Activated CD8-positive, alpha-beta T cell treated with anti-CD3 and anti-CD28 coated beads, Interleukin-2, amount 10 ng/mL, durations not matched to agents 7 days and 5 days (primary cell): ENCODE data around the gene KIF5B. TPM values are rescaled to one million over a fixed set of nuclear protein-coding genes. Genes with fewer than 3 reads are reported as not detected.
"Not testable (repeated sequence)": the region's sequence is repeated elsewhere in the genome, so short reads cannot be mapped to it uniquely, and the experiment has no call there.

Source experiments
- ATAC-seq: fragments of 150-1000 bp; cut with Tn5 transposase; one replicate; pipeline ENCODE4 v1.10.0; 2021; ENCODE audit warnings: moderate library complexity
- CTCF ChIA-PET: fragments of 350-600 bp; sonication (Branson Sonifier 250); formaldehyde crosslinking; loops from one replicate; lab custom pipeline; 2021; ENCODE audit warnings: antibody characterized with exemption; lab: Charles Lee
- POLR2A ChIA-PET: fragments of 350-600 bp; sonication (Branson Sonifier 250); formaldehyde crosslinking; loops from one replicate; lab custom pipeline; 2021; ENCODE audit warnings: antibody characterized with exemption; lab: Charles Lee
- DNase-seq: peaks from one replicate; pipeline ENCODE4 v3.0.0-alpha.2; 2020
- H3K27ac Mint-ChIP-seq: one replicate; pipeline ENCODE4 v1.8.0; 2021; ENCODE audit warnings: mild to moderate bottlenecking, mixed read lengths
- H3K27me3 Mint-ChIP-seq: one replicate; pipeline ENCODE4 v1.8.0; 2021; ENCODE audit warnings: low read depth, mixed read lengths
- H3K36me3 Mint-ChIP-seq: one replicate; pipeline ENCODE4 v1.8.0; 2021; ENCODE audit warnings: low read depth, mixed read lengths
- H3K4me1 Mint-ChIP-seq: one replicate; pipeline ENCODE4 v1.8.0; 2021; ENCODE audit warnings: low read depth, mixed read lengths
- H3K4me3 Mint-ChIP-seq: one replicate; pipeline ENCODE4 v1.8.0; 2021; ENCODE audit warnings: mild to moderate bottlenecking, mixed read lengths
- H3K9me3 Mint-ChIP-seq: one replicate; pipeline ENCODE4 v1.8.0; 2022; ENCODE audit warnings: mixed read lengths; ENCODE audit not compliant: insufficient read depth
- total RNA-seq, 2 experiments: library from RNA; stranded (reverse); gene quantifications; one replicate each; pipeline ENCODE4 v1.2.3, GENCODE V29; 2021

Gene KIF5B
- total RNA-seq, 2 experiments from 2014 or later: 57.8 to 61.5 TPM

DNA sequence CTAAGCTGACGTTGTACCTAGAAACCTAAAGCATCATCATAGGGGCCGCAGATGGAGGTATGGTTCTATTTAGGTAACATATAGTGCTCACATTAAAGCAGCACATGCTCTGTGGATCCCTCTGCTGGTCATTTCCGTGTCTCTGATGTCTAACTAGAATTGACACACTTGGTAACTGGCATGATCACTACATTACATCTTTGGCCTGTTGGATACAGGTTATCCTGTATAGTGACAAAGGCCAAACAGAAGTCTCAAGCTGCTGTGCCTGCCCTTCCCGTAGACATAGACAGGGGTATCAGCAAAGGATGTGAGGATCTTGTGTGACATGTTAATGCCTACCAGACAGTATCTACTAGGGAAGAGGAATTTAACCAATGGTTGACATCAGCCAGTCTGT lies 51.2 kb downstream of the KIF5B start:
- no peaks in the 10 kb centered on the region for H3K27me3 Mint-ChIP-seq
- H3K27ac Mint-ChIP-seq: no peak overlapping the region
- no peak overlapping the region for H3K4me3 Mint-ChIP-seq
- peak; percentile 74 for ATAC-seq
- POLR2A ChIA-PET: no interaction called here
- peaks cover 15% of the 10 kb centered on the region for H3K4me1 Mint-ChIP-seq
- peaks cover 30% of the 10 kb centered on the region for H3K36me3 Mint-ChIP-seq
- DNase-seq: peak; percentile 65
- CTCF ChIA-PET: interaction anchor here (1.0 to 6.4 kb wide), 9 partner anchors 9 to 173 kb away, joined by 3 to 54 read pairs (median 4); no protein-coding TSS in a partner anchor
- no peaks in the 10 kb centered on the region for H3K9me3 Mint-ChIP-seq

- DNase-seq: no peak
These were observed 52.0 kb downstream of the KIF5B start for GRCh38 chr10:32004161-32004591.

DNA sequence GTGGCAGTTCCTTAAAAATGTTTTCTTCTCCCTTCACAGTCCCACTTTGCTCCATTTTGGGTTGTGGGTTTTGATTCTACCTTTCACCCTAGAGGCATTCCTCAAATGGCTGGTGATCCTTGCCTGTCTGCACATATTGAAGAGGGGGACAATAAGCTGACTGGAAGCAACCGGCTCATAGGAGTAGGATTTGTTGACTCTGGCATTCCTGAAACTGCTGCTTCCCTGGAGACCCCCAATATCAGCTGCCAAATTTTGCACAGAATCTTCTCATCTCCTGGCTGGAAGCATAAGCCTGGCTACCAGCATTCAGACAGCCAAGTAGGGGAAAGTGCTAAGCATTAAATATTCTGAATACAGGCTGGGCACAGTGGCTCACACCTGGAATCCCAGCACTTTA lies 53.7 kb downstream of the KIF5B start:
- DNase-seq (no peak), ATAC-seq (no peak)
- ChIA-PET CTCF (interaction anchor here (6.4 kb wide), 1 partner anchor 140 kb away, joined by 54 read pairs; no protein-coding TSS in a partner anchor), POLR2A (no interaction called here)
- Mint-ChIP-seq H3K4me1 (peaks cover 15% of the 10 kb centered on the region), H3K9me3 (no peaks in the 10 kb centered on the region), H3K36me3 (peaks cover 13% of the 10 kb centered on the region), H3K4me3 (no peak overlapping the region), H3K27me3 (no peaks in the 10 kb centered on the region), H3K27ac (no peak overlapping the region)

More at GRCh38 chr10:32004161-32004591, 52.0 kb downstream of the KIF5B start:
- no peaks in the 10 kb centered on the region for H3K9me3 Mint-ChIP-seq
- H3K27ac Mint-ChIP-seq: no peak overlapping the region
- ATAC-seq: no peak
- ChIA-PET POLR2A (no interaction called here), CTCF (interaction anchor here (0.9 to 6.4 kb wide), 5 partner anchors 18 to 172 kb away, joined by 3 to 54 read pairs (median 4); no protein-coding TSS in a partner anchor)
- peaks cover 15% of the 10 kb centered on the region for H3K4me1 Mint-ChIP-seq
- H3K36me3 Mint-ChIP-seq: peaks cover 24% of the 10 kb centered on the region
- H3K4me3 Mint-ChIP-seq: no peak overlapping the region
- no peaks in the 10 kb centered on the region for H3K27me3 Mint-ChIP-seq

- Mint-ChIP-seq H3K4me3 (no peak overlapping the region), H3K27ac (no peak overlapping the region), H3K9me3 (no peaks in the 10 kb centered on the region), H3K36me3 (peaks cover 8% of the 10 kb centered on the region), H3K27me3 (no peaks in the 10 kb centered on the region), H3K4me1 (peaks cover 15% of the 10 kb centered on the region)
- POLR2A ChIA-PET: interaction anchor here (0.6 to 1.2 kb wide), 2 partner anchors 29 to 60 kb away, joined by 3 to 6 read pairs; no protein-coding TSS in a partner anchor
- CTCF ChIA-PET: interaction anchor here (6.4 kb wide), 1 partner anchor 139 kb away, joined by 54 read pairs; no protein-coding TSS in a partner anchor
- ATAC-seq (no peak), DNase-seq (no peak)
These were observed 55.3 kb downstream of the KIF5B start for GRCh38 chr10:32000937-32001336.

DNA sequence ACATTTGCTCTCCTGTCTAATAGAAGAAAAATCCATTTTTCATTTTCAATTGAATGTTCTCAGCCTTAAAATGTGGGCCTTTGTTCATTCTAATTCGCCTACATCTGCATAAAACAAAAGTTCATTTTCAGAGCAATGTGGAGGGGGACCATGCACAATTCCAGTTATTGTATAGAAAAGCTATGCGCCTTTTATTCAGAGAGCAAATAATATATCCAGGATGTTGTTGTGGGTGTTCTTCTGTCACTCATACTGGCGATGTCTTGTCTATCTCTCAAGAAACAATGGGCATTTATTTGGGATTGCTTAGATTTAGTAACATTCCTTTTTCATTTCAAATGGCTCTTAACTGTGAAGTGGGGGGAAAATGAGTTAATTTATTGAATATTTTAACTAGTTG lies 56.4 kb downstream of the KIF5B start:
- DNase-seq (no peak), ATAC-seq (no peak)
- H3K36me3 Mint-ChIP-seq: peaks cover 3% of the 10 kb centered on the region
- H3K27ac Mint-ChIP-seq: no peak overlapping the region
- no peak overlapping the region for H3K4me3 Mint-ChIP-seq
- ChIA-PET POLR2A (no interaction called here), CTCF (no interaction called here)
- H3K9me3 Mint-ChIP-seq: no peaks in the 10 kb centered on the region
- peaks cover 15% of the 10 kb centered on the region for H3K4me1 Mint-ChIP-seq
- no peaks in the 10 kb centered on the region for H3K27me3 Mint-ChIP-seq

- CTCF ChIA-PET: interaction anchor here (2.4 kb wide), 1 partner anchor 137 kb away, joined by 11 read pairs; no protein-coding TSS in a partner anchor
- ATAC-seq (no peak), DNase-seq (no peak)
- H3K9me3 Mint-ChIP-seq: no peaks in the 10 kb centered on the region
- H3K4me3 Mint-ChIP-seq: no peak overlapping the region
- no peak overlapping the region for H3K27ac Mint-ChIP-seq
- H3K27me3 Mint-ChIP-seq: no peaks in the 10 kb centered on the region
- peaks cover 3% of the 10 kb centered on the region for H3K36me3 Mint-ChIP-seq
- POLR2A ChIA-PET: no interaction called here
- peaks cover 15% of the 10 kb centered on the region for H3K4me1 Mint-ChIP-seq
These were observed 57.1 kb downstream of the KIF5B start for GRCh38 chr10:31999070-31999660.

DNA sequence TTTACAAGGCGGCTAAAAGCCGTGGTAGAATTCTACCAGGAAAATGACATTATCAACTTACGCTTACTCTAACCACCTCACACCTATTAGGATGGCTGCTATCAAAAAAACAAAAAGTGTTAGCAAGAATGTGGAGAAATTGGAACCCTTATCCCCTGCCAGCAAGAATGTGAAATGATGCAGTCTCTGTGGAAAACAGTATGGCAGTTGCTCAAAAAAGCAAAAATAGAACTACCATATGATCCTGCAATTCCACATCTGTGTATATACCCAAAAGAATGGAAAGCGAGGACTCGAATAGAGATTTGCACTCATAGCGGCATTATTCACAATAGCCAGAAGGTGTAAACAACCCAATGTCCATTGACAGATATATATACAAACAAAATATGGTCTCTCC lies 61.3 kb downstream of the KIF5B start:
- ChIA-PET POLR2A (no interaction called here), CTCF (interaction anchor here (2.3 kb wide), 1 partner anchor 133 kb away, joined by 7 read pairs; no protein-coding TSS in a partner anchor)
- H3K9me3 Mint-ChIP-seq: no peaks in the 10 kb centered on the region
- ATAC-seq: no peak
- peaks cover 6% of the 10 kb centered on the region for H3K27me3 Mint-ChIP-seq
- H3K4me1 Mint-ChIP-seq: no peaks in the 10 kb centered on the region
- DNase-seq: no peak
- no peak overlapping the region for H3K4me3 Mint-ChIP-seq
- no peak overlapping the region for H3K27ac Mint-ChIP-seq
- H3K36me3 Mint-ChIP-seq: no peaks in the 10 kb centered on the region

DNA sequence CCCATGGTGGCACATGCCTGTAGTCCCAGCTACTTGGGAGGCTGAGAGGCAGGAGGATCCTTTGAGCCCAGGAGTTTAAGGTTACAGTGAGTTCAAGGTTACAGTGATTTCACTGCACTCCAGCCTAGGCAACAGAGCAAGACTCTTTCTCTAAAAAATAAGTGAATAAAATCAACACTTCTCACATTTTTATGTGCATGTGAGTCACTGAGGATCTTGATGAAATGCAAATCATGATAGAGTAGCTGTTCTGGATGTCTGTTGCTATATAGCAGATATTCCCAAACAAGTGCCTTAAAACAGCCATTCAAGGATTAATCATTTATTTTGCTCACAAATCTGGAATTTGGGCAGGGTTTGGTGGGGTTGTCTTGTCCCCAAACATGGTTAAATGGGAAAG lies 65.3 kb downstream of the KIF5B start:
- DNase-seq (no peak), ATAC-seq (no peak)
- peaks cover 10% of the 10 kb centered on the region for H3K27me3 Mint-ChIP-seq
- H3K4me3 Mint-ChIP-seq: no peak overlapping the region
- CTCF ChIA-PET: no interaction called here
- H3K9me3 Mint-ChIP-seq: no peaks in the 10 kb centered on the region
- H3K36me3 Mint-ChIP-seq: no peaks in the 10 kb centered on the region
- POLR2A ChIA-PET: no interaction called here
- no peaks in the 10 kb centered on the region for H3K4me1 Mint-ChIP-seq
- H3K27ac Mint-ChIP-seq: no peak overlapping the region

- not testable (repeated sequence) for ATAC-seq, H3K27ac Mint-ChIP-seq
These were observed 68.4 kb downstream of the KIF5B start for GRCh38 chr10:31987786-31988185.

DNA sequence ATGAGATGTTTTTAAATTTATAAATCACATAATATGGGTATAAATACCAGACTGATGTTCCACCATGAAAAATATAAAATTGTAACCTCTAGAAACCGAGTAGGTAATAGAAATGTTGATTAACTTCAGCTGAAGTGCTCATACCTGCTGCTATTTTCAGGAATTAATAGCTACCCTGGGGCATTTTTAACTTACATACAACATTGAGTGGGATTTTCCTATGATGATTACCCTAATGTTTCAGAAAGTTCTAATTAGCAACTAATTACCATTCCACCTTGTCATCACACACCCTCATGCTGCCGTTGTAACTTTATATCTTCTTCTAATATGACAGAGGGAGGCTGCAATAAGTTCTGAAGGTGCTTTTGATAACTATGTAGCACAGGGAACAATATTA lies 74.1 kb downstream of the KIF5B start:
- Mint-ChIP-seq H3K4me1 (peaks cover 12% of the 10 kb centered on the region), H3K27me3 (peaks cover 12% of the 10 kb centered on the region), H3K36me3 (peaks cover 4% of the 10 kb centered on the region), H3K27ac (no peak overlapping the region), H3K4me3 (no peak overlapping the region), H3K9me3 (no peaks in the 10 kb centered on the region)
- CTCF ChIA-PET: no interaction called here
- DNase-seq: no peak
- POLR2A ChIA-PET: no interaction called here
- no peak for ATAC-seq

More at GRCh38 chr10:31987786-31988185, 68.4 kb downstream of the KIF5B start:
- H3K36me3 Mint-ChIP-seq, CTCF ChIA-PET, DNase-seq, H3K4me1 Mint-ChIP-seq, H3K4me3 Mint-ChIP-seq, POLR2A ChIA-PET, H3K9me3 Mint-ChIP-seq, H3K27me3 Mint-ChIP-seq: not testable (repeated sequence)

GRCh38 chr10:31980471-31980870 lies 75.8 kb downstream of the KIF5B start:
- Mint-ChIP-seq H3K4me3 (no peak overlapping the region), H3K27ac (no peak overlapping the region), H3K36me3 (peaks cover 4% of the 10 kb centered on the region), H3K9me3 (no peaks in the 10 kb centered on the region), H3K4me1 (peaks cover 24% of the 10 kb centered on the region), H3K27me3 (peaks cover 9% of the 10 kb centered on the region)
- ChIA-PET CTCF (no interaction called here), POLR2A (no interaction called here)
- DNase-seq (no peak), ATAC-seq (no peak)

DNA sequence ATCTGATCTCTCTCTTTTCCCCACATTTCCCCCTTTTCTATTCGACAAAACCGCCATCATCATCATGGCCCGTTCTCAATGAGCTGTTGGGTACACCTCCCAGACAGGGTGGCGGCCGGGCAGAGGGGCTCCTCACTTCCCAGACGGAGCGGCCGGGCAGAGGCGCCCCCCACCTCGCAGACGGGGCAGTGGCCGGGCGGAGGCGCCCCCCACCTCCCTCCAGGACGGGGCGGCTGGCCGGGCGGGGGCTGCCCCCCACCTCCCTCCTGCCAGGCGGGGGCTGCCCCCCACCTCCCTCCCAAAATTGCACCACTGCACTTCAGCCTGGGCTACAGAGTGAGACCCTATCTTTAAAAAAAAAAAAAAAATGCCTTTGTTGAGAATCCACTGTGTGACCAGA lies 77.2 kb downstream of the KIF5B start:
- H3K27me3 Mint-ChIP-seq, H3K9me3 Mint-ChIP-seq, ATAC-seq, DNase-seq, H3K36me3 Mint-ChIP-seq, POLR2A ChIA-PET, H3K27ac Mint-ChIP-seq, CTCF ChIA-PET, H3K4me3 Mint-ChIP-seq: not testable (repeated sequence)
- peaks cover 33% of the 10 kb centered on the region for H3K4me1 Mint-ChIP-seq
